HG03103 (cell line): ENCODE data around the gene SLC39A11.
"Not testable (repeated sequence)": the region's sequence is repeated elsewhere in the genome, so short reads cannot be mapped to it uniquely, and the experiment has no call there.

Experiments
- ATAC-seq: cut with Tn5 transposase; IDR thresholded peaks from one replicate; pipeline ENCODE4 v1.9.1; 2021; ENCODE audit warnings: low read depth; ENCODE audit not compliant: unreplicated experiment

SLC39A11 gene

GRCh38 chr17:72853440-72854415, 238.8 kb downstream of the SLC39A11 start:
- ATAC-seq: no peak

- no peak for ATAC-seq
Measured at GRCh38 chr17:72852277-72852938, 240.1 kb downstream of the SLC39A11 start.

GRCh38 chr17:72850410-72851118, 241.9 kb downstream of the SLC39A11 start:
- ATAC-seq: no peak

GRCh38 chr17:72846399-72846798, 246.1 kb downstream of the SLC39A11 start:
- no peak for ATAC-seq

- no peak for ATAC-seq
Measured at GRCh38 chr17:72843591-72843990, 248.9 kb downstream of the SLC39A11 start.

- ATAC-seq: no peak
Measured at GRCh38 chr17:72840019-72840418, 252.5 kb downstream of the SLC39A11 start.

- no peak for ATAC-seq
Measured at GRCh38 chr17:72839131-72839725, 253.3 kb downstream of the SLC39A11 start.

- ATAC-seq: no peak
Measured at GRCh38 chr17:72838581-72838980, 253.9 kb downstream of the SLC39A11 start.

GRCh38 chr17:72838068-72838467, 254.4 kb downstream of the SLC39A11 start:
- ATAC-seq: no peak

- no peak for ATAC-seq
Measured at GRCh38 chr17:72837335-72837734, 255.2 kb downstream of the SLC39A11 start.

GRCh38 chr17:72833128-72833765, 259.2 kb downstream of the SLC39A11 start:
- no peak for ATAC-seq

GRCh38 chr17:72832306-72832705, 260.2 kb downstream of the SLC39A11 start:
- no peak for ATAC-seq

GRCh38 chr17:72829883-72830282, 262.6 kb downstream of the SLC39A11 start:
- ATAC-seq: no peak

- ATAC-seq: no peak
Measured at GRCh38 chr17:72826602-72827001, 265.9 kb downstream of the SLC39A11 start.

- ATAC-seq: not testable (repeated sequence)
Measured at GRCh38 chr17:72826059-72826458, 266.4 kb downstream of the SLC39A11 start.

- no peak for ATAC-seq
Measured at GRCh38 chr17:72825218-72825617, 267.3 kb downstream of the SLC39A11 start.

- not testable (repeated sequence) for ATAC-seq
Measured at GRCh38 chr17:72824267-72824666, 268.2 kb downstream of the SLC39A11 start.

- no peak for ATAC-seq
Measured at GRCh38 chr17:72822358-72823023, 270.0 kb downstream of the SLC39A11 start.

- no peak for ATAC-seq
Measured at GRCh38 chr17:72816406-72816805, 276.1 kb downstream of the SLC39A11 start.

- no peak for ATAC-seq
Measured at GRCh38 chr17:72813481-72813880, 279.0 kb downstream of the SLC39A11 start.
